ENCODE measurements around the gene CPSF6.
"Not testable (repeated sequence)": the region's sequence is repeated elsewhere in the genome, so short reads cannot be mapped to it uniquely, and the experiment has no call there.

CPSF6 gene

GRCh38 chr12:69298133-69298532 lies 58.8 kb downstream of the CPSF6 start:
- Histone ChIP-seq H3K27ac (no peak overlapping the region), H4K20me1 (no peaks in the 10 kb centered on the region), H3K27me3 (no peaks in the 10 kb centered on the region), H3K36me3 (no peaks in the 10 kb centered on the region), H3K4me3 (no peak overlapping the region), H3K4me1 (no peaks in the 10 kb centered on the region), H3K9me3 (replicated peaks in 1 of 11) (peaks cover 14 to 24% (median 17%) of the 10 kb centered on the region in 11 experiments), H3K9ac (no peak overlapping the region), H3K4me2 (no peak overlapping the region)
- TF ChIP-seq Cebpa-rat (IDR thresholded peaks at IDR 0.05): no peak

GRCh38 chr12:69298947-69299346 lies 59.6 kb downstream of the CPSF6 start:
- Histone ChIP-seq H3K4me3 (no peak overlapping the region), H3K4me1 (no peaks in the 10 kb centered on the region), H3K9me3 (replicated peaks in 1 of 11) (peaks cover 15 to 27% (median 22%) of the 10 kb centered on the region in 11 experiments), H3K27ac (no peak overlapping the region), H3K4me2 (no peak overlapping the region), H3K27me3 (no peaks in the 10 kb centered on the region), H3K36me3 (no peaks in the 10 kb centered on the region), H4K20me1 (no peaks in the 10 kb centered on the region), H3K9ac (no peak overlapping the region)
- no peak for TF ChIP-seq Cebpa-rat (IDR thresholded peaks at IDR 0.05)

DNA sequence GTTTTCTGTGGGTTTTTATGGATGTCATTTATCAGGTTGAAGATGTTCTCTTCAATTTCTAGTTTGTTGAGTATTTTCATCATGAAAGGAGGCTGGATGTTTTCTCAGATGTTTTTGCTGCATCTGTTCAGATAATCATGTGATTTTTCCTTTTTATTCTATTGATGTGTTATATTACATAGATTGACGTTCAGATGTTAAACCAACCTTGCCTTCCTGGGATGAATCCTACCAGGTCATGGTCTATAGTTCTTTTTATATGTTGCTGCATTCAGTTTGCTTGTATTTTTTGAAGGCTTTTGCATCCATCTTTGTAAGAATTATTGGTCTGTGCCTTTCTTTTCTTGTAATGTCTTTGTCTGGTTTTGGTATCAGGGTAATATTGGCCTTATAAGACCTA lies 64.9 kb downstream of the CPSF6 start:
- Histone ChIP-seq H3K9ac (no peak overlapping the region), H3K27me3 (no peaks in the 10 kb centered on the region), H3K9me3 (replicated peaks in 1 of 11) (peaks cover 22 to 36% (median 30%) of the 10 kb centered on the region in 11 experiments), H3K4me1 (no peaks in the 10 kb centered on the region), H3K36me3 (no peaks in the 10 kb centered on the region; a peak in 1 of 22 replicates), H3K4me3 (no peak overlapping the region), H4K20me1 (no peaks in the 10 kb centered on the region), H3K27ac (no peak overlapping the region), H3K4me2 (no peak overlapping the region)
- TF ChIP-seq Cebpa-rat (IDR thresholded peaks at IDR 0.05): no peak

DNA sequence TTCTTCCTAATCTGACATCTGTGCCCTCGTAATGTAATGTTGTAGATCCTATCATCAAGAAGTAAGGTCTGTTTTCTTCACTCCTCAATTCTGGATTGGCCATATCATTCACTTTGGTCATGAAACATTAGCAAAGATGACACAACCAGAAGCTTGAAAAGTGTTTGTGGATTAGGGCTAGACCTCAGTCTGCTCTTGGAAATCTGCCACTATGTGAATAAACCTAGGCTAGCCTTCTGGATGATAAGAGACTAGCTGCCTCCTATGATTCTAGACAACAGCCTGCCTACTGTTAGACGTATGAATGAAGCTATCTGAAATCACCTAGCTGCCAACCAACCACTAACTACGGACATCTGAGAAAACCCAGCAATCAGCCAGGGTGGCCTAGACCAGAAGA lies 70.1 kb downstream of the CPSF6 start:
- no peaks in the 10 kb centered on the region for H4K20me1 ChIP-seq
- no peaks in the 10 kb centered on the region for H3K27me3 ChIP-seq
- TF ChIP-seq Cebpa-rat (IDR thresholded peaks at IDR 0.05): no peak
- H3K4me2 ChIP-seq: no peak overlapping the region
- no peak overlapping the region for H3K4me3 ChIP-seq
- H3K9ac ChIP-seq: no peak overlapping the region
- no peak overlapping the region for H3K27ac ChIP-seq
- H3K36me3 ChIP-seq: no peaks in the 10 kb centered on the region; a peak in 1 of 22 replicates
- no peaks in the 10 kb centered on the region for H3K4me1 ChIP-seq
- H3K9me3 ChIP-seq (replicated peaks in 1 of 11): peaks cover 22 to 38% (median 29%) of the 10 kb centered on the region in 11 experiments

DNA sequence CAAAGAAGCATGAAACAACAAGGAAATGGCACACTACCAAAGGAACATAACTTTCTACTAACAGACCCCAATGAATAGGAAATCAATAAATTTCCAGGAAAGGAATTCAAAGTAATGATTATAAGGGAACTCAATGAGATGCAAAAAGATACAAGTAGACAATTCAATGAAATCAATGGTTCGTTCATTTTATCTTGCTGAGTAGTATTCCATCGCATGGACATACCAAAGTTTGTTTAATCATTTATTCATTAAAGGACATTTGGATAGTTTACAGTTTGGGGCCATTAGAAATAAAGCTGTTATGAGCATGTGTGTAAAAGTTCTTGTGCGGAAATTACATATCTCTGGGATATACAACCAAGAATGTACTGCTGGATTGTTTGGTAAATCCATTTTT lies 73.8 kb downstream of the CPSF6 start:
- Histone ChIP-seq H3K4me2 (no peak overlapping the region), H3K4me1 (no peaks in the 10 kb centered on the region), H3K27me3 (no peaks in the 10 kb centered on the region)

DNA sequence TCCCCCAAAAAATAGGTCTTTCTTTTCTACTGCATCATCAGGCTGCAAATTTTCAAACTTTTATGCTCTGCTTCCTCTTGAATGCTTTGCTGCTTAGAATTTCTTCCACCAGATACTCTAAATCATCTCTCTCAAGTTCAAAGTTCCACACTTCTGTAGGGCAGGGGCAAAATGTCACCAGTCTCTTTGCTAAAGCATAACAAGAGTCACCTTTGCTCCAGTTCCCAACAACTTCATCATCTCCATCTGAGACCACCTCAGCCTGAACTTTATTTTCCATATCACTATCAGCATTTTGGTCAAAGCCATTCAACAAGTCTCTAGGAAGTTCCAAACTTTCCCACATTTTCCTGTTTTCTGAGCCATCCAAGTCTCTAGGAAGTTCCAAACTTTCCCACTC lies 77.4 kb downstream of the CPSF6 start:
- not testable (repeated sequence) for H4K20me1 ChIP-seq, H3K36me3 ChIP-seq, H3K27me3 ChIP-seq, H3K4me2 ChIP-seq, H3K4me3 ChIP-seq, H3K9ac ChIP-seq, H3K27ac ChIP-seq
- peaks cover 7 to 18% (median 13%) of the 10 kb centered on the region in 10 experiments for H3K4me1 ChIP-seq
- peaks cover 51 to 73% (median 64%) of the 10 kb centered on the region in 11 experiments for H3K9me3 ChIP-seq (replicated peaks in 1 of 11)

More for the DNA sequence above, 73.8 kb downstream of the CPSF6 start:
- Histone ChIP-seq H4K20me1 (no peaks in the 10 kb centered on the region), H3K27ac (no peak overlapping the region), H3K9me3 (replicated peaks in 1 of 11) (peaks cover 37 to 50% (median 44%) of the 10 kb centered on the region in 11 experiments), H3K9ac (no peak overlapping the region), H3K36me3 (no peaks in the 10 kb centered on the region), H3K4me3 (no peak overlapping the region)
- TF ChIP-seq Cebpa-rat (IDR thresholded peaks at IDR 0.05): no peak

DNA sequence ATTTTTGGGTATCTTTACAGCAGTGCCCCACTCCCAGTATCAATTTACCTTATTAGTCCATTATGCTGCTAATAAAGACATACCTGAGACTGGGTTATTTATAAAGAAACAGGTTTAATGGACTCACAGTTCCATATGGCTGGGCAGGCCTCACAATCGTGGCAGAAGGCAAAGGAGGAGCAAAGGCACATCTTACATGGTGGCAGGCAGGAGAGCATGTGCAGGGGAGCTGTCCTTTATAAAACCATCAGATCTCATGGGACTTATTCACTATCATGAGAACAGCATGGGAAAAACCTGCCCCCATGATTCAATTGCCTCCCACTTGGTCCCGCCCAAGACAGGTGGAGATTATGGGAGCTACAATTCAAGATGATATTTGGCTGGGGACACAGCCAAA lies 77.9 kb downstream of the CPSF6 start:
- H4K20me1 ChIP-seq, H3K27ac ChIP-seq, H3K36me3 ChIP-seq, H3K4me3 ChIP-seq, H3K4me2 ChIP-seq, H3K9ac ChIP-seq, H3K27me3 ChIP-seq: not testable (repeated sequence)
- peaks cover 51 to 75% (median 66%) of the 10 kb centered on the region in 11 experiments for H3K9me3 ChIP-seq (replicated peaks in 1 of 11)
- H3K4me1 ChIP-seq: peaks cover 9 to 23% (median 18%) of the 10 kb centered on the region in 10 experiments

GRCh38 chr12:69318225-69318624 lies 78.9 kb downstream of the CPSF6 start:
- H3K4me2 ChIP-seq: no peak overlapping the region
- H3K9me3 ChIP-seq (replicated peaks in 1 of 11): peaks cover 47 to 76% (median 64%) of the 10 kb centered on the region in 11 experiments
- TF ChIP-seq Cebpa-rat (IDR thresholded peaks at IDR 0.05): no peak
- no peak overlapping the region for H3K27ac ChIP-seq
- H3K4me1 ChIP-seq: peaks cover 9 to 33% (median 22%) of the 10 kb centered on the region in 10 experiments
- H3K27me3 ChIP-seq: no peaks in the 10 kb centered on the region
- no peaks in the 10 kb centered on the region; a peak in 1 of 22 replicates for H3K36me3 ChIP-seq
- no peak overlapping the region for H3K4me3 ChIP-seq
- no peak overlapping the region for H3K9ac ChIP-seq
- no peaks in the 10 kb centered on the region for H4K20me1 ChIP-seq

- Histone ChIP-seq H3K9me3 (replicated peaks in 1 of 11) (peaks cover 31 to 59% (median 46%) of the 10 kb centered on the region in 11 experiments), H3K4me2 (peak overlapping the region; percentile 39 to 85 (median 70); a peak in 21 of 22 replicates), H4K20me1 (no peaks in the 10 kb centered on the region), H3K27me3 (no peaks in the 10 kb centered on the region), H3K36me3 (no peaks in the 10 kb centered on the region; a peak in 1 of 22 replicates), H3K4me1 (peaks cover 14 to 60% (median 30%) of the 10 kb centered on the region in 10 experiments), H3K4me3 (peak overlapping the region in 2 of 10 experiments; percentile 12 to 28; a peak in 3 of 20 replicates), H3K9ac (peak overlapping the region in 5 of 11 experiments; percentile 15 to 73 (median 53); a peak in 8 of 22 replicates), H3K27ac (peak overlapping the region in 10 of 11 experiments; percentile 36 to 86 (median 65); a peak in 20 of 22 replicates)
- no peak for TF ChIP-seq Cebpa-rat (IDR thresholded peaks at IDR 0.05)
These were observed 82.0 kb downstream of the CPSF6 start for GRCh38 chr12:69321351-69321750.

Measured in BLaER1 treated with 17β-estradiol and CSF1 and Interleukin-3, amounts not matched to agents 10 nM and 100 nM (cell line).